GF-D8 (cell line): ENCODE data around the gene BTF3.

Experiments used
- DNase-seq: peaks from one replicate; lab custom pipeline; 2025; lab: John Stamatoyannopoulos, UW

Gene BTF3

DNA sequence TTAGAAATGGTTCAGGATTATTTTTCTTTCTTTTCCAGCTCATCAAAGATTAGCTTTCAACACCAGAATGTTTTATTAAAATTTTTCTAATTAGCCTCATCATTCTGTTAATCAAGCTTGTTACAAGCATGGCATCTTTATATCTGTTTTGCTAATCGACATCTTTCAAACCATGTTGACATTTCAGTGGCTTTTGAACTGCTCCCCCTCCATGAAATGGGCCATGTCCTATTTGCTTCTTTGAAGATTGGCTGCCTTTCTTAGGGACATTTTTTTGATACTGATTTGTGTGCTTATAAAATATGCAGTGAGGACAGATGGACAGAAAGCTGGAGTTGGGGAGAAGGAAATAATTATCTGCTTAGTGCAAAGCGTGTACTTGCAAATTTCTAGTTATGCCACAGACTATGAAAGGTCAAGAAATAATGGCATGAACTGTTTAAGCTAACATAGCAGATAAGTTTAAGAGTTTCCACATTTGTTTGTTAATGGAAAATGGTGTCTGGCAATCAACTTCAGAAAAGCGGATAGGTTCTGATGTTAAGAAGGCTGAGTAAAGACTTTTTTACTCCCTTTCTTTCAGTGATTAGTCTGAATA is 27.5 kb downstream of the BTF3 start:
- DNase-seq = no peak

- no peak for DNase-seq
Measured at GRCh38 chr5:73528248-73528647, 30.0 kb downstream of the BTF3 start.

DNA sequence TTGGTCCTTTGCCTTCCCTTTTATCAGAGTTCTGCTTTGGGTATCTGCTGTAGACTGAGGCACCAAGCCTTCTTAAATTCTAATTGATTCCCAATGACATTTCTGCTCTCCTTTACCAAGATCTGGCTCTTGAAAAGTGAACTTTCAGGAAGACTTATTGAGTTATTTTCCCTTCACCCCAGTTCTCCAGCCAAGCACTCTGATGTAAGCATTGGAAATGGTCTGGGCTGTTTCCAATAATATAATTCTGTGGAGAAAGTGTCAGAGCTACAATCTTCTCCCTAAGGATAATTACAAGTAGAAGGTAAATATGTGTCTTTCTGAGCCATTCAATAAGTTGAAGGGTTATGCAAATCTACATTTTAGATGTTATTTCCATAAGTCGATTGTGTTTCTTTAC is 30.8 kb downstream of the BTF3 start:
- no peak for DNase-seq

- DNase-seq = no peak
Measured at GRCh38 chr5:73531356-73531755, 33.1 kb downstream of the BTF3 start.

GRCh38 chr5:73532195-73532594 is 34.0 kb downstream of the BTF3 start:
- no peak for DNase-seq

DNA sequence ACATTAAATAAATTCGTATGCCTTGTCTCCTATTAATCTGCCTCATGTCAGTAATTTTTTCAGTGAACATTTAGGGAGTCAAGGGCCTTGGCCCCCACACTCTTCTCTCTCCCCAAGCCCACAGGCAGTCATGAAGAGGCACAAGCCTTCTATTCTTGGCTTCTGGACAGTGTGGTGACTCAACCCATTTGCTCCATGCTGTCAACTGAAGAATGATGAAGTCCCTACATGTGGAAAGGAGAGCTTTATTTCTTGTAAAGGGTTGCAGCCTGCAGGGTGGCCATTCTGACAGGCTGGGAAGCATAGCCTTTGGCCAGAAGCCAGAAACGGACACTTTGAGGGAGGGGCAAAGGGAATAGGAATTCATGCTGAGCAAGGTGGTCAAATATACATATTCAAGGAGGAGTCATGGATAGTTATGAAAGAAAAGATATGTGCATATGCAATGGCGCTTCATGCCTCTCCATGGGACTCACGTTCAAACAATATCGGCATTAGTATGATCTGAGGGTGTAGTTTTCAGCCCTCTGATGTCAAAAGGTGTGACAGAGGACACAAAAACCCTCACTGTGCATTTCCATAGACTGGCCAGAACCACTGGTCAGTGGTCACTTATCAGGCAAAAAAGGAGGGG is 35.9 kb downstream of the BTF3 start:
- no peak for DNase-seq

DNA sequence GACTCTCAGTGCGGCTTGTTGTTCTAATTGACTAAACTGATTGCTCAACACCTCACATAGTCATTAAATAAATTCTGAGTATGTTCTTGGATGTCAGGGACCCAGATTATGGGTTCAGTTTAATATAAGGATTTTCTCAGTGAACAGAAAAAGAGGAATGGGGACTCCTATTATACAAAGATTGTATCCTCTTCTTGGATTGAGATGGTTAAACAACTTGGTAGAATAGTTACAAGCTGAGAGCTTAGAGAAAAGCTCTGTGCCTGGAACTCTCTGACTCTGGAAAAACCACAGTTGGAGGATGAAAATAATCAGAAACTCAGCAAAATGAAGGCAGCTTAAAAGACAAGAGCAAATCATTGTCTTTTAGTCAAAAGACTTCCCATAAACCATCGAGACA is 36.7 kb downstream of the BTF3 start:
- DNase-seq = no peak

DNA sequence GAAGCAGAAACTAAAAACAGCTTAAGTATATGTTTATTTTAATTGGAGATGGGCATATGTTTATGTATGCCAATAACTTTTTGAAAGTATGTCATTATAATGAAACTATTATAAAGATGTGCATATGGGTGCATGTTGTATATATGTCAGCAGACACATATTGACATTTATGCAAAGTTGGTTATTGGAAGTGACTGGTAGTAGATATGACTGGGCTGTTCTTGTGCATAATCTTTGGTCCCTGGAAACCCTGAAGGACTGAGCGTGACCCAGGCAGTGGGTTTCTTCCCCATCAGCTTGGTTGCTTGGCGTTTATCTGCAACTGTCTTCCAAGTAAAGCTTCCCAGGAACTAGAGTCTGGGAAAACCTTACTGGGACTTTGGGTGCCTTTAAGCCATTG is 41.5 kb downstream of the BTF3 start:
- DNase-seq = no peak

- DNase-seq = no peak
Measured at GRCh38 chr5:73540192-73540591, 42.0 kb downstream of the BTF3 start.

DNA sequence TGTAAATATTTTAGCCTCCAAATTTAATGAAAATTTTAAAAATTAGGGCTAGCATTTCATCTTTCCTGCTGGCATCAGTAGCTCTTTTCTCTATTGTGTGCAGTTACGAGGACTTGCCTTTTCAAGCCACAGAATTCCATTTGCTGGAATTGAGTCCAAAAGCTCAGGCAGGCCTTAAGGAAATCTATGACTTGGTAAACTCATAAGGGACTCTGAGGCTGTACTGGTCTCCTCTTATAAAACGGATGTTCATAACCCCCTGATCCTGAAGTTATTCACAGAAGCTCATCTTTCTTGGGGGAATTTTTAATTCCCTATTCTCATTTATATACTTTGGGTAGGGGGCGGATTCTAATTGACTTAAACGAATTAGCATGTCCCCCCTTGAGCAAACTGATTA is 43.8 kb downstream of the BTF3 start:
- no peak for DNase-seq

DNA sequence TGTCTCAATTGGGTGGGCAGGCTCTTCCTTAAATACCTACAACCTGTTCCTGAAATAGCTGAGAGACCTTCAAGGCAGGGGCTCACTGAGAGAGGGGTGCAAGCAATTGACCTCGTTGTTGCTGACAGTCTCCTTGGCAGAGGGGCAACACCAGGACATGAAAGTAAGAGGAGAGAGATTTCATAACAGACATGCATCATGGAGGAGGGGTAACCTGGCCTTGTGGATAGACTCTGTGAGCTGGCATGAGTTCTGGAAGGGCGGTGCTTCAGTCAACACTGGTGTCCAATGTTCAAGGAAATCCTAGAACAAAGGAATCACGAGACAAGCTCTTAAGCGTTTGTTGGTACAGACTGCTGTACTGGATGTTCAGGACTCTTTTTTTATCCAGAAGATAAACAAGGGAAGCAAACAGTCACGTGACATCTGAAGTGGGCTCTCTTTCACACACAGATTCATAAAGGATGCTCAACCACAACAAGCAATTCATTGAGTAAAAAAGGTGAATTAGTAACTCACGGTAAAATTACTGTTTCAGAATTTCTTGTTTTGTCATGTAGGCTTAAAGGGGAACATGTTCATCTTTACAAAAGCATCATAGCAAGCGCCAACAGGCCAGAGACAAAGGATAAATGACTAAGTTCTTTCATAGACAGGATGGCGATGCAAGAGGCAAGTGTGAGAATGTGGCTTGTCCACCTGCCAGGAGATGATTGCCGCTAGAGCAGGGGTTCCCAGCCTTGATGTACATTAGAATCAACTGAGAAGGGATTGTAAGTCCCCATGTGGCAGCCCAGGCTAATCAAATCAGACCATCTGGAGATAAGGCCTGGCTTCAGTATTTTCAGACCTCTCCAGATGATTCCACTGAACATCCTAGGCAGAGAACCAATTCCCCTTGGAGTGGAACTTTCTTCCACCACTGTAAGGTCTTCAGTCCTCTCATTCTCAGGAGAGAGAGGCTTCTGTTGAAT is 46.5 kb downstream of the BTF3 start:
- no peak for DNase-seq

GRCh38 chr5:73545403-73545779 is 47.1 kb downstream of the BTF3 start:
- DNase-seq = no peak

DNA sequence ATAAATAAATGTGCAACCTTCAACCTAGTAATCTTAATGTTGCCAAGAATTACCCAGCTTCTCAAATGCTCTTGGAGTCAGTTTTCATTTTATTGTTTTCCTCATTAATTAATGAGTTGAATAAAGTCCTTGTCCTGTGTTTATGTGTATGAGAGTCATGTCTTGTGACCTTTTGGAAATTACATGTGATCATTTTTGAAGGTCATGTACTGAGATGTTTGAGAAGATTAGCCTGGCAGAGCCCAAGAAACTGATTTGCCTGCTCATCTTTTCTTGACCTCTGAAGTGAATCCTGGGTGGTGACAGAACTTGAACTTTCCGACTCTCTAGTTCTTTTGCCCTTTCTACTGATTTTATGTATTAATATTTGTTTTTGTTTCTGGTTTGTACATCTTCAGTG is 51.8 kb downstream of the BTF3 start:
- DNase-seq = no peak

DNA sequence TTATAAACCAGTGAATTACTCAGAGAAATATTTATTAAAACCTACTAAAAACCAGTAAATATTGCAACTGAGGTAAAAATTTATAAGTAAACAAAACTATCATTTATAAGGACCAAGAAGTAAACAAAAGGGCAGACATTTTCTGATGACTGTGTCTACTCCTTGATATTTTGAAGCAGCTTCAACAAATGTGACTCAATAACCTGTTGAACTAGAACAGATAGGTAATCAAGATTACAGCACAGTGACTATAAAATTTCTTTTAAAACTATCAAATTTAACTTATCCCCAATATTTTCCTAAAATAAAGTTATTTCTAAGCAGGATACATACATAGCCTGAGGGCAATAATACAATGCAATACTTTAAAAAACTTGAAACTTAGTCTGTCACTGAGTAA is 54.4 kb downstream of the BTF3 start:
- DNase-seq = no peak
